LHCN-M2 (cell line): ENCODE results near the gene HIVEP2. TPM values are rescaled to one million over a fixed set of nuclear protein-coding genes. Genes with fewer than 3 reads are reported as not detected.

Experiments used
- DNase-seq: peaks from one replicate; pipeline ENCODE4 v3.0.0-alpha.2; 2012; ENCODE audit warnings: low read depth
- total RNA-seq: library from RNA; depleted of rRNA; stranded (reverse); fragments of >200 nt; gene quantifications from 2 replicates; pipeline ENCODE4 v1.2.3, GENCODE V29; 2014

The HIVEP2 gene
- total RNA-seq, 1 experiment from 2014 or later, result 15.1 TPM

DNA sequence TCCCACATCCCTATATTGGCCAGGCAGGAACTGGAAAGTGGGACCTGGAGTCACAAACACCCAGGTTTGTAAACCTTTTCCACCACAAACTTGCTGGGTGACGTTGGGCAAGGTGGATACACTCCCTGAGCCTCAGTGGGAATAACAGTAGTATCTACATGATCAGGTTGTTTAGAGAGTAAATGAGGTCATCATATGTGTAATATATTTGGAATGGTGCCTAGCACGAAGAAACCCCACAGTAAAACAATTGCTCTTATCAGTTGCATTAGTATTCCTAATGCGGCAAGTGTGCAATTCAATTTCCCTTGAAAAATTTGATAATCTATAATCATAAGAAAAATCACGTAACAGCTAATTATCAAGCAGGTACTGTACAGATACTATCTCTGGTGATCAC lies 51.9 kb downstream of the HIVEP2 start:
- DNase-seq, result no peak

DNA sequence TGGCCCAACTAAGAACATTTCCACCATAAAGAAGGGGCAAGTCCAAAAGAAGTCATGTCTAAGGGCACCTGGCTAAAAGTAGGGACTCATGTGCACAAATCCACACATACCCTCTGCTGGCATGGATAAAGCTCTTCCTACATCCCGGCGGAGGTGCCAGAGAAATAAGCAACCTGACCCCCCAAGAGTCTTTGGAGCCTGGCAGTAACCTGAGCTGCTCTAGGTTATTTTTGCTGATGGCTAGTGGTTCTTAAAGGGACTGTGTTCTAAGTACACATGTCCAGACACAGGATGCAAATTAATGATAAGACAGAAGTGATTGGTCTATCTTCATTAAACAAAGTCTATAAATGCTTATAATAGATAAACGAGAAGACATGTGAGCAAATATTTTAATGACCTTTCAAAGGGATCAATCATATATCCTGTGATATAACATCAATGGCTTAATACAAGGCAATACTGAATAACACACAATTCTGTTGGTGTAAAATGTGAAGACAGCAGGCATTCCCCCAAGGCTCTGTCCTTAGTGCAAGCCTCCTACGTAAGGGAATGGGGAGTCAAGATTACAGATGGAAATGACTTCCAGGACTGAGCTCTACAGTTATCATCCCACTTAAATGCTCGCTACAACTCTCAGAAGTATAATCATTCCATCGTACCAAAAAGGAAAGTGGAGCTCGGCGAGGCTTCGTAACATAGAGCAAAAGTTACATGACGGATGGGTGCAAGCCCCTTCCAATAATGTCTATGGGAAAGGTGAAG lies 52.5 kb downstream of the HIVEP2 start:
- no peak for DNase-seq

DNA sequence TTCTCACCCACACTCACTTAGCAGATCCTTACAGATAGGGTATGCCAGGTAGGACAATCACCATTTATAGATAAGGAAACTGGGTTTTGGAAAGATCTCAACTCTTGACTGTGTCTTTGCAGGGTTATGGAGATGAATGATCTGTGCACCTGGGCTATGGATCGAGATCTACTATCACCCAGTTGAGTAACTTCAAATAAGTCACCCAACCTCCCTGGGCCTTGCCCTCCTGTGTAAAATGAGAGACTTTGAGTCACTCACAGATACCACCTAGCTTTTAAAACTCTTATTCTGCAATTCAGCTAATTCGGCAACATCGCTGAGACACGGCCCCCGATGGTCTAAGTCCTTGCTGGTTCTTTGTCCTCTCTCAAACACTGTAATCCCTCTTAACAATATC lies 53.5 kb downstream of the HIVEP2 start:
- DNase-seq, result no peak

DNA sequence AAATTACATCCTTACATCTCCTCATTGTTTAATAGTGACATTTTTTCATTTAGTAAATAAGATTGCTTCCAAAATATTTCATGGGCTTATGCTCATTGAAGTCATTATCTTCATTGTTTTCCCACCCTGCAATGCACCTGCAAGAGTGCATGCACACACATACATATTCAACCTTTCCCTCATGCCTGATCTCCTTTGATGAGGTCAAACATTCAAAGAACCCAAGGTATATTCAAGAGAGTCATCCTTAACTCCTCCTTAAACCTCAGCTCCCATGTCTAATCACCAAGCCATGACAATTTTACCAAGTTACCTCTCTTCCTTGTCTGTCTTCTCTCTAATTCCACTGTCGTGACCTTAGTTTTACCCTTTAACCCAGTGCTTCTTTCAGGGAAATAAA lies 56.5 kb downstream of the HIVEP2 start:
- DNase-seq, result no peak

DNA sequence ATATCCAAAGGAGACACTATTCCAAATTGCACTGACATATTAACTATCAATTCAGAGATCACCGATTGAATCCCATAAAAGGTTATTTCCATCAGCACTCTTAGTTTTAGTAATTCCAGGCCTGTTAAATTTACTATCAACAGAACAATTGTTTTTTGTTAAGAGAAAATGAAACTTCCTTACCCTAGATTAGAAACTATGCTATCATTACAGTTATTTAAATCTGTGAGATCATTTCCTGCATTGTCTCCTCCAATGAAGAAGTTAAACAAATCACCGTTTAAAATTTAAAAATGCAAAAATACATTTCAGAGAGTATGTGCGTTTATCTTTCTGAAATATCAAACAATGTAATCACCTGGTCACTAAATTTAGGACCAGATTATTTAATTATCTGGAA lies 57.5 kb downstream of the HIVEP2 start:
- DNase-seq, result no peak

DNA sequence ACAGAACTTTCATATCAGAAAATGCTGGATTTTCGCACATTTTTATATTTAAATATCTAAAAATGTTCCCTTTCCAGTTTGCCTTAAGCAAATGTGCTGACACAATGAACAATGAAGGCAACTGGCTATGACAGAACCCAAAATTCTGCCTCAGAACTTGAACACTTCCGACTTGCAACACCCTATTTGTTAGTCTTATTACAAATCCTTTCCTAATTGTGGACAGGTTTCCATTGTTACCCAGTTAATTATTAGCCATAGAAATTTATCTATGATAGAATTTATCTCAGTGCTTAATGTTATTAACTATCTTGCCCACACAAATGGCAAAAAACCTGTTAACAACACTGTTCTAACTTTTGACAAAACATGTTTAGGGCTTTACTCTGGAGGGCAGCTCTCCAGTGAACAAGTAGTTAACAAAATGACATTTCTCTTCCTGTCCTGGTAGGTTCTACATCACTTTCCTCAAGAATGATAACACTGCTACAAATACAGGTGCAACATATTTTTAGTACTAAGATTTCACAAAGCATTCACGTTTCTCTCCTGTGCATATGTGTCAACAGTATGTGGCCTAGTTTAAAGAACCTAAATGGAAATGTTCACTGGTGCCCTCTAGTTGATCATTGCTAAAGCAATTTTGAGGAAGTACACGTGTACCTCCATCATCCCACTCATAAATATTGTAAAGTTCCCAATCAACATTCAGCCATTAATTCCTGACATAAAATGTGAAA lies 58.4 kb downstream of the HIVEP2 start:
- peak; percentile 56 for DNase-seq

DNA sequence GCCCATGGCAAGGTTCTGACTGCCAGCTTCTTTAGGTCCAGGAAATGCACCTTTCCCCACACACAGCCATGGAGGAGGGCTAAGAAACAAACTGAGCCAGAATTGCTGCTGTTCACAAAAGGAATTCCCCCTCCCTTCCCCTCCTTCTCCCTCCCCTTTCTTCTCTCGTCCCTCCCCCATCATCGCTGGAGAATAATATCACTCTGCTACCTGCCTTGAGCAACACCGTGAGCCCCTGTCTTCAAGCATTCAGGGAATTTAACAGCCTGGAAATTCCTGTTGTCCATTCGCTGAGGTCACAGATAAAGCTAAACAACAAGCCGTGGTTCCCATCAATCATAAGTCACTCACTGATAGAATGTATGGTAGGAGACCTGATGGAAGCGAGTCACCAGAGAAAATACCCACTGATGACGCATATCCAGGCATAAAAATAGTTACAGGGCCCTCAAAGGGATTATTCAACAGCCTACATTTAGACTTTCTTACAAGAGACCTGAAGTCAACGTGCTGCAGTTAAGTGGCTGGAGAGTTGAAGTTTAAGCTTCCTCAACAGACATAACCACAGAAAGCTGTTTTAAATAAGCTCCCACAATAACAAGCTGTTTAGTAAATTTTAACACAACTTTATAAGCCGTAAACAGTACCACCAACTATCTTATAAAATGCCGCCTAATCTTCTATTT lies 59.7 kb downstream of the HIVEP2 start:
- peak; percentile 95 for DNase-seq

DNA sequence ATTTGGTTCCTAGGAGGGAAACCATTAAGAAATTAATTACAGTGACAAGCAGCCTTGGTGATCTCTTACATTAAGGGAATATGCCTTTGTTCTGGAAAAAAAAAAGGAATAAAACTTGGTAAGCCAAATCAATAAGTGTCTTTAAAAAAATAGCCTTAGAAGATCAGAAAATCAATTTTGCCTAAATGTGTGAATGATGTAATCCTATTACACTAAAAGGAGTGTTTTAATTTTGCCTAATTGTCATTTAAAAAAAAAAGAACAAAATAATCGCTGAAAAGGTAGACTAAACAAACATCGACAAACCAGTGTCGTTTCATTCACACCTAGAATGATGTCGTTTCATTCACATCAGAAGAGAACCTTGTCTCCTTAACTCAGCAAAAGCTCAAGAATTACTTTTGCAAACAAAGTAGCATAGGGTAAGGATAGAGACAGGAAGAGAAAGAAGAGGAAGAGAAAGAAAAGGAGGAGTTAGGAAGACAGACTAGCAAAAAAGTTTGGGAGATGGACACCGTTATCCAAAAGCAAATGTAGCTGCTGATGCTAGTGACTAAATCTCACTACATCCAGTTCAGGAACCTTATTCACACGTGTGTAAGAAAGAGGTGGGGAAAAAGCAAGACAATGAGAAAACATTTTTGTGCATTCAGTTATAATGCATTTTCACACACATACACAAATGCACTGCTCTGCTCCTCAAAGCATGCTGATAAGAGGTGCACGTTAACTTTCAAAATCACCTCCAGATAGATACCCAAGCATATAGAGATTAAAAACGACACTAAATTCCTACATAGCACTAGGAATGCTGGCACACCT lies 60.6 kb downstream of the HIVEP2 start:
- DNase-seq, result no peak

DNA sequence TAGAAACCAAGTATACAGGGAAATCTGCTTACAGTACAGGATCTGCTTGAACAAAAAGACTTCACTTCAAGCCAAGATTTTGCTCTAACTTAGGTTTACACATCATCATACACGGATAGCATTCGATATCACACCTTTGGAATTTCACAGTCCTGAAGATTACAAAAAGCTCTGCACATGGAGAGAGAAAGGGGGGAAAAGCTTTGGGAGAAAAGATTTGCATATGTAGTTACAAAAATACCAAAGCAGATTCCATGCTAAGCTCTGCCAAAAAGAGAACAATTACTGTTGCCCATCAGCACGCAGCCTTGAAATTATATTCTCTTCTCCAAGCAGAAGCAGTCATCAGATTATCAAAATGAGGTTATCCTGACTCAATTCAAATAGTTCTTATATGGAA lies 62.0 kb downstream of the HIVEP2 start:
- no peak for DNase-seq

DNA sequence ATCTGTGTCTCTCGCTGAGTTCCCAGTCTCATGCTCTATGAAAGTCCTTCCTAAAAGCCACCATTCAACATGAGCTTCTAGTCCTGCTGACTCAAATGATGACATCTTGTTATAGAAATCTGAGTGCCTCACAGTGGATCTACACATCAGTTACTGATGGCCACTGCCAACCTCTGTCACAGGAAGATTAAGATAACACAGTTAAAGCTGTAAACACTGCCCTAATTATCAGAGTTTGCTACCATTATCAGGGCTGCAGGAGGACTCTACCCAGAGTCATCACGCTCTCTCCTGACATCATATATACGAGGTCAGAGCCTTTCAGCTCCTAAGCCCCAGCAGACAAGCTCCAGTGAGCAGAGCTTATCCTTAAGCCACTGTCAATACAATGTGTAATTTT lies 63.2 kb downstream of the HIVEP2 start:
- DNase-seq, result no peak

DNA sequence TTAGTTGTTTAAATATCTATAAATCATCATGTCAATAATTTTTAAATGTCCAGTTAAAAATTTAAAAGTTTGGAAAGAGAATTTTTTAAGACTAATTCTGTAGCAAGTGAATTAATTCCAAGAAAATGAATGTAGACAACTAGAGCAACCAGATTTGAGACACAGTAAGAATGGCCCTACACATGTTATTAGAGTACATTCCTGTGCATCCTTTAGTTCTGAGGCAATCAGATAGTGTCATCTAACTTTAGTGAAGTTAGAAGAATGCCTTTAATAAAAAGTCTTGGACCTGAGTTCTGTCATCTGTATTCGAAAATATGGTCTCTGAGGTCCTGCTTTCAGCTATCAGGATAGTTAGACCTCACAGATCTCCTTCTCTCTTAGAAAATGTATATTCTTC lies 63.7 kb downstream of the HIVEP2 start:
- no peak for DNase-seq

DNA sequence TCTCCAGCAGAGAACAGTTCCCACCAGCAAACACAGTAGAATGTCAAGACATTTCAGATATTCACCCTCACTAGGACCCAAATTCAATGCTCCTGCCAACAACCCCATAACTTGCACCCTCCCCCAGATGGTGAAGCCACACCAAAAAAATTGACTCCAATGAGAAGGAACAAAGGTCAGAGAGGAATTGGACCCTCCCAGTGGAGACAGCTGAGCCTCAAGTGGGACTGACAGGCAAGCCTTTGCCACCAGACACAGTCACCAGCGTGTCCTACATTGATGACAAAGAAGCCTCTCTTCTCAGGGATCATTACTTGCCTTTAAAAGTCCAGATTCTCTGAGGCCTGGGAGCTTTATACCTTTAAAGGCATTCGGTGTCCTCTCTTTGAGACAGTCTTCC lies 64.8 kb downstream of the HIVEP2 start:
- no peak for DNase-seq

DNA sequence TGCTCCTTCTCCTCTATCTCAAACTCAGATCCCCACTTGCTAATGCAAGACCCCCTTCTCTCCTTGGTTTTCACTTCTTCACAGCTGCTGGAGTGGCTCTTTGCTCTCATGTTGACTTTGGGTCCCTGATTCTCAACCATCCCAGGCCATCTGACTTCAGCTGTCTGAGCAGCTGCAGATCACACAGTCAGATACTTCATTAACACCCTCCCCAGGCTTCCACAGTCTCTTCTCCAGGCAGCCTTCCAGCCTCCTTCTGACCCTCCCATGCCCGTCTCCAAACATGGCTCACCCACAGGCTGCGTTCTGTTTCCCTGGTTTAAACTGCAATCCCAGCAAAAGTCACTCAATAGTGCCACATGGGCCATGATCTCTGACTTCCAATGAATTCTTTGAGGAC lies 65.4 kb downstream of the HIVEP2 start:
- DNase-seq, result no peak

DNA sequence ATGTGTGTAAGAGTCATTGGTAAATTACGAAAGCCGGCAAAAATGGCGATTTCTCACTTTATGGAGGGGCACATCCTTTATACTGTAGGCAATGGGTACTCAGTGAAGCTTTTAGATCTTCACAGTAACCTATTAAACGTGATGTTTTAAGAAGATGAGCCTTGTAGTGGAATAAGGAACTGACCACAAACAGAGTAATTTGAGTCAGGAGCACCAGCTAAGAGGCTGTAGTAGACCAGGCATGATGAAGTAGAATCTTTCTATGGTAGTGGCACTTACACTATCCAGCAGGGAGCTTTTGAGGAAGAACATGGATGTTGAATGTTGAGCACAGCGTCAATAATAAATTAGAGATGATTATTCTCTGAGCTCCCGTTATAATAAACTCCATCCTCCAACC lies 65.9 kb downstream of the HIVEP2 start:
- DNase-seq, result no peak

DNA sequence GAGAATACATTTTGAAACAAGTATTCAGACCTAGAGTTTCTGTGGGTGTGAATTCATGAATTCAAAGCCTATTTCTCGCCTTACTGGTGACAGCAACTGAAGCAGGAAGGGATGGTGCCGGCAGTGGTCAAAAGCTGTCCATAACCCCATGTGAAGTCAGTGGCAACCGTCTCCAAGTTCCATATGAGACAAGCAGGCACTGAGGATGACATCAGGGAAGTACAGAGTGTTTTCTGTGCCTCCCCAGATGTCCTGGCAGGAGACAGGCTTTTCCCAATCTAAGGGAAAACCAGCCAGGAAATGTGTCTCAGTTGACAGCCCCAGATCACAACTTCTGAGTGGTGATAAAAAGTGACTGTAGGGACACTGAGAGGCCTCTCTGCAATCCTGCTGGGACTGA lies 66.6 kb downstream of the HIVEP2 start:
- no peak for DNase-seq

DNA sequence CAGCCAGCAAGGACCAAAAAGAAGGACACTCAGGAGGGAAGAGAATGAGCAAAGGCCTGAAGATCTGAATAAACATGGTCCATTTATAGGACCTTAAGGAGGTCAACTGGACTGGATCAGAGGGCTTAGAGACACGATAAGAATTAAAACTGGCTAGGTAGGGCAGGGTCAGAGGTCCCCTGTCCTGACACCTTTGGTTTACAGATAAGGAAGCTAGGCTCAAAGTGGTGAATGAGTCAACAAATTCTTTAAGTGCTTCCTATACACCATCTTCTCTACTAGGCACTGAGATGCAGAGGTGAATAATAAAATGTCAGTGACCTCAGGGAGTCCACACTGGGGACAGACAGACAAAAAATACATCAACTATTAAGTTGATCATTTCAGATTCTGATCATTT lies 70.3 kb downstream of the HIVEP2 start:
- no peak for DNase-seq

DNA sequence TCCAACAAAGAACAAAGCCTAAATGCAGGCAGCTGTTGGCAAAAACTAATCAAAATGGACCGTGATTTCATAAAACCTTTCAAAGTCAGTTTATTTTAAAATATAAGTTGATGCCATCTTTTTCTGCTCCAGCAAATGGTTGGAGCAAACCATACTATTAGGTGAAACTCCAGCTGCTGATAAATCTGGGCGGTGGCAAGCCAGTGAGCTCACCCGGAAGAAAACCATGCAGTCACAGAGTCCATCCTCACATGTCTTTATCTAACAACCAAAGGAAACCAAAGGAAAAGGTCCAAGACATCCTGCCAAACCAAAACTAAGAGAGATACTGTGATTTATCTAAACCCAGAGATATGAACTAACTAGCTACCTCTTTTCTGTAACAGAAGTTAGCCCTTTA lies 72.6 kb downstream of the HIVEP2 start:
- DNase-seq, result peak; percentile 66

DNA sequence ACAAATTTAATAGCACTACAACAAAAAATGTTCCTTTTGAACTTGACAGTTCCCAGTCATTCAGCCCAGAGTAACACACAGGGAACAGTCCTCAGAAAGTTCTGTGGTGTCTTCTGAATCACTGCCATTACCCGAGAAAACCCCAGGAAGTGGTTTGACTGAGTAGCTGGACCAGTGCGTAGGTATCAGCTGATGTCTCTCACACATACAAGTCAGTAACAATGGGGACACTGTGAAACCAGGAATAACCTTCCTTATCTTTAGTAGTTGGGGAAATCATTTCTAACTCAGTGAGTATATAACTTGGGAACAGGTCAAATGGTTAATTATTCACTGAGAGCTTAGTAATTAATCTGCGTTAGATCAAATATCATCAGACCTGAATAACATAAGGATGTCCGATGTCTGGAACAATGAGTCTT lies 73.1 kb downstream of the HIVEP2 start:
- peak; percentile 95 for DNase-seq

DNA sequence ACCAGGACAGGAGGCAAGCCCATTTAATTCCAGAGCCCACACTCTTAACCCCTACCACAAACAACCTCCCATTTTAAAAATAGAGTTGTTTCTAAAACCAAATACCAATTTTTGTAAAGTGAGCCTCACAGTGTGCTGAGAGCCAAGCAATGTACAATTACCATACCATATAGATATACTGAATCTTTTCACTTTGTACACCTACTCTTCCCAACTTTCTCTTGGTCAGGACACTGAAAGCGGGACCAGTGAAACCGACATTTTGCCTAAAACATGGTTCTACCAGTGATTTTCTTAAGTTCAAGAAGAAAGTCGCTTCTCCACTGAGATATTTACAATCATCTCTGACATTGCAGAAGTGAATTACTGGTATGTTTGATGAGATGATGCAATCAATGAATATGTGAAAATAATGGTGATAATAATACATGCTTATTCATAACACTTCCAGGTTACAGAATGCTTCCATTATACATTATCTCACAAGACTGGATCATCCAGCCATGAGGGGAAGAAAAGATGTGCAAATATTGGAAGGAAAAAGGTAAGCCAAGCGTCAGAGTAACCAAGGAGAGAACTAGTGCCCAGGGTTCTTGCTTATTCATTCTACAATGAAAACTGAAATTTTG lies 74.1 kb downstream of the HIVEP2 start:
- DNase-seq, result no peak

DNA sequence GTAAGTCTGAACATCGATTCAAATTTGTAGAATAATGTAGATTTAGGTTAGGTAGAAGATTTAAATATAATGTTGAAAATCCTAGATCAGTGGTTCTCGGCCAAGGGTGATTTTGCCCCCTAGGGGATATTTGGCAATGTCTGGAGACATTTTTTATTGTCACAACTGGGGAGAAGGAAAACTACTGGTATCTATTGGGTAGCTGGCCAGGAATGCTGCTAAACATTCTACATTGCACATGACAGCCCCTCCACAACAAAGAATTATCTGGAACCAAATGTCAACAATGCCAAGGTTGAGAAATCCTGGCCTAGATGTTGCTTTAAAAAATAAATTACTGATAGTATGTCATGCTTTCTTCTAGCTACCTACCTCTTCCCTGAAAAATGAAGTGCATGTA lies 76.1 kb downstream of the HIVEP2 start:
- no peak for DNase-seq
